Measurements from ENCODE around the gene MRO.

The MRO gene

DNA sequence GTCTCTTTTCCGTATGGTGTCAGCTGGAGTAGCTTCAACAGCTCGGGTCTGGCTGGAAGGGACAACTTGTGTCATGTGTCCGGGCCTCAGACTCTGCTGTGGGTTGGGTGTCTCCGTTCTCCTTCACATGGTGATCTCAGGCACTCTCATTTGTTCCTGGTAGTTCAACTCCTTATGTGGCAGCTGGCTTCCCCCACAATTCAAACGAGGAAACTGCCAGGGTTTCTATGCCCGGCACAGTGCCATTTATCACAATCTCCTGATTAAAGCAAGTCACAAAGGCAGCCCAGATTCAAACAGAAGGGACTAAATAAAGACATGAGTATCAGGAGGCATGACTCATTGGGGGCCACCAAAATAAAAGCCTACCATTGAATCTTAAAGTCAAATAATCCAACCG lies 22.7 kb downstream of the MRO start:
- Histone ChIP-seq H3K4me3 (ENCODE audit: low read length in 2 of 2) (no peak overlapping the region), H3K27ac (ENCODE audit: low read depth in 2 of 2, low read length in 2 of 2) (no peak overlapping the region), H3K27me3 (ENCODE audit: control insufficient read depth in 2 of 2, insufficient read depth in 2 of 2, low read length in 2 of 2) (no peaks in the 10 kb centered on the region), H3K9ac (ENCODE audit: low read depth in 1 of 2, low read length in 2 of 2) (no peak overlapping the region), H3K36me3 (ENCODE audit: control insufficient read depth in 2 of 2, insufficient read depth in 2 of 2, low read length in 2 of 2) (no peaks in the 10 kb centered on the region), H3K9me3 (ENCODE audit: control insufficient read depth in 2 of 2, low read length in 2 of 2) (no peaks in the 10 kb centered on the region), H3K4me1 (ENCODE audit: control insufficient read depth in 2 of 2, insufficient read depth in 2 of 2, low read length in 2 of 2) (peaks cover 0 to 2% of the 10 kb centered on the region in 2 donors)

DNA sequence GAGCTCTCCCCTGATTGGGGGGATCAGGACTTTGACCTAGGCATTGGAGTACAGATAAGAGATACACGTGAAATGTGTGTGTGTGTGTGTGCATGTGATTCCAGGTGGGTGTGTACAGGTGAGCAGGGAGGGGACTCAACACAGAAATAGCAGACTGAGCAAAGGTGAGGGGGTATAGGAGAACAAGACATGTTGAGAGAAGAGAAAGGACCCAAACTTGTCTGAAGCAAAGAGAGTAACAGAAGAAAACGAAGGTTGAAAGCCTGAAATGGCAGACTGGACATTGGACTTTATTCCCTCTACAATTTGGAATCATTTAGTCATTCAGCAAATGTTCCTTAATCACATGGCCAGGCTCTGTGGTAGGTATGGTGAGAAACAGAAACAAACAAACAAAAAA lies 23.3 kb downstream of the MRO start:
- Histone ChIP-seq H3K27ac (ENCODE audit: low read depth in 2 of 2, low read length in 2 of 2) (no peak overlapping the region), H3K9ac (ENCODE audit: low read depth in 1 of 2, low read length in 2 of 2) (no peak overlapping the region)

DNA sequence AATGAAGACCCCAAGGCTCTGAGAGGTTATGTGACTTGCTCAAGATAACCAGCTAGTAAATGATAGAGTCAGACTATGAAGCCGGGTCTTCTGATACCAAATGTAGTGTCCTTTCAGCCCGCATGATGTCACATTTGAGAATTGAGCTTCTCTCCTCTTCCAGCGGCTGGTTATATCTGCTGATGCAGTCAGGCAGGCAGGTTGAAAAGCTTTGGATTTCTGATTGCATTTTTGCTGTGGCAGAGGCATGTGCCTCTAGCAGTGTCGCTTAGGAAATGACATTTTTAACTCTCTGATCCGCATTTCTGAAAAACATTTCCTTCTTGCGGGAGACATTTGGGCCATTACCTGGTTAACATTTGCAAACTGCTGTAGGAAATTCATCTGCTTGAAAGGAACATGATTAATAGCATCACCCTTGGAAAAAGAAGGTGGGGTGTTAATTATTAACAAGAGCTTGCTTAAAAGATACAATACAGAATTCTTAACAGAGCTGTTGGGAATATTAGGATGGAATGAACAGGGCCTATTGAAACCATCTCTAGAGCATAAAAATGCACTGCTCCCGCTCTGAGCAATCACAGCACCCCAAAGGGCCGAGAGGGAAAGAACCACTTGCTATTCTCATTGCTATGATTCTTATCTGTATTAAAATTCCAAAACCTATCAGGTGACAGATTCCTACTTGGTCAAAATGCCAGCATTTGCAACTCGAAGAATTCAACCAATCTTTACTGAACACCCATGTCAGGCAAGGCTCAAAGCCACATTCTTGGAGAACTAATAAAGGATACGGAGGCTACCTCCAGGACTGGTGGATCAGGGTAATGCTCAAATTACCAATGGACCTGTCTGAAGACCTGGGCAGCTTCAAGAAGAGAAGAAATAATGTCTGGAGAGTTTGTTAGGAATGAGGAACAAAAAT lies 25.9 kb downstream of the MRO start:
- no peak overlapping the region for H3K27ac ChIP-seq (ENCODE audit: low read depth in 2 of 2, low read length in 2 of 2)
- H3K9me3 ChIP-seq (ENCODE audit: control insufficient read depth in 2 of 2, low read length in 2 of 2) = no peaks in the 10 kb centered on the region
- H3K36me3 ChIP-seq (ENCODE audit: control insufficient read depth in 2 of 2, insufficient read depth in 2 of 2, low read length in 2 of 2) = no peaks in the 10 kb centered on the region
- H3K9ac ChIP-seq (ENCODE audit: low read depth in 1 of 2, low read length in 2 of 2) = no peak overlapping the region
- H3K4me1 ChIP-seq (ENCODE audit: control insufficient read depth in 2 of 2, insufficient read depth in 2 of 2, low read length in 2 of 2) = peaks cover 2 to 3% of the 10 kb centered on the region in 2 donors
- H3K4me3 ChIP-seq (ENCODE audit: low read length in 2 of 2) = no peak overlapping the region
- H3K27me3 ChIP-seq (ENCODE audit: control insufficient read depth in 2 of 2, insufficient read depth in 2 of 2, low read length in 2 of 2) = no peaks in the 10 kb centered on the region

More for the DNA sequence above, 23.3 kb downstream of the MRO start:
- H3K4me1 ChIP-seq (ENCODE audit: control insufficient read depth in 2 of 2, insufficient read depth in 2 of 2, low read length in 2 of 2) = peaks cover 2% of the 10 kb centered on the region in 2 donors
- no peak overlapping the region for H3K4me3 ChIP-seq (ENCODE audit: low read length in 2 of 2)
- no peaks in the 10 kb centered on the region for H3K36me3 ChIP-seq (ENCODE audit: control insufficient read depth in 2 of 2, insufficient read depth in 2 of 2, low read length in 2 of 2)
- H3K27me3 ChIP-seq (ENCODE audit: control insufficient read depth in 2 of 2, insufficient read depth in 2 of 2, low read length in 2 of 2) = no peaks in the 10 kb centered on the region
- no peaks in the 10 kb centered on the region for H3K9me3 ChIP-seq (ENCODE audit: control insufficient read depth in 2 of 2, low read length in 2 of 2)

DNA sequence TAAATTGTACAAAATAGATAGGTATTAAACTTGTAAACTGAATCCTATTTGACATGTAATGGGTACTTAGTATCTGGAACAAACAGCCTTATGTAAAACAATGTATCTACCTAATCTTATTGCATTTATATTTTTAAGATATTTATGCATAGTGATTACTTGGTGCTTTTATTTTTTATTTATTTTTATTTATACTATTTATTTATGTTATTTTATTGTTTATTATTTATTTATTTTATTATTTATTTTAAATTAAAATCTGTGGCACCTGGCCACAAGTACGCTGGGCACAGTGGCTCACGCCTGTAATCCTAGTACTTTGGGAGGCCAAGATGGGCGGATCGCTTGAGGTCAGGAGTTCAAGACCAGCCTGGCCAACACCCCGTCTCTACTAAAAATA lies 26.9 kb downstream of the MRO start:
- H3K36me3 ChIP-seq (ENCODE audit: control insufficient read depth in 2 of 2, insufficient read depth in 2 of 2, low read length in 2 of 2) = no peaks in the 10 kb centered on the region
- no peaks in the 10 kb centered on the region for H3K27me3 ChIP-seq (ENCODE audit: control insufficient read depth in 2 of 2, insufficient read depth in 2 of 2, low read length in 2 of 2)
- H3K27ac ChIP-seq (ENCODE audit: low read depth in 2 of 2, low read length in 2 of 2) = no peak overlapping the region
- H3K4me3 ChIP-seq (ENCODE audit: low read length in 2 of 2) = no peak overlapping the region
- peaks cover 2 to 3% of the 10 kb centered on the region in 2 donors for H3K4me1 ChIP-seq (ENCODE audit: control insufficient read depth in 2 of 2, insufficient read depth in 2 of 2, low read length in 2 of 2)
- no peaks in the 10 kb centered on the region for H3K9me3 ChIP-seq (ENCODE audit: control insufficient read depth in 2 of 2, low read length in 2 of 2)
- H3K9ac ChIP-seq (ENCODE audit: low read depth in 1 of 2, low read length in 2 of 2) = no peak overlapping the region

DNA sequence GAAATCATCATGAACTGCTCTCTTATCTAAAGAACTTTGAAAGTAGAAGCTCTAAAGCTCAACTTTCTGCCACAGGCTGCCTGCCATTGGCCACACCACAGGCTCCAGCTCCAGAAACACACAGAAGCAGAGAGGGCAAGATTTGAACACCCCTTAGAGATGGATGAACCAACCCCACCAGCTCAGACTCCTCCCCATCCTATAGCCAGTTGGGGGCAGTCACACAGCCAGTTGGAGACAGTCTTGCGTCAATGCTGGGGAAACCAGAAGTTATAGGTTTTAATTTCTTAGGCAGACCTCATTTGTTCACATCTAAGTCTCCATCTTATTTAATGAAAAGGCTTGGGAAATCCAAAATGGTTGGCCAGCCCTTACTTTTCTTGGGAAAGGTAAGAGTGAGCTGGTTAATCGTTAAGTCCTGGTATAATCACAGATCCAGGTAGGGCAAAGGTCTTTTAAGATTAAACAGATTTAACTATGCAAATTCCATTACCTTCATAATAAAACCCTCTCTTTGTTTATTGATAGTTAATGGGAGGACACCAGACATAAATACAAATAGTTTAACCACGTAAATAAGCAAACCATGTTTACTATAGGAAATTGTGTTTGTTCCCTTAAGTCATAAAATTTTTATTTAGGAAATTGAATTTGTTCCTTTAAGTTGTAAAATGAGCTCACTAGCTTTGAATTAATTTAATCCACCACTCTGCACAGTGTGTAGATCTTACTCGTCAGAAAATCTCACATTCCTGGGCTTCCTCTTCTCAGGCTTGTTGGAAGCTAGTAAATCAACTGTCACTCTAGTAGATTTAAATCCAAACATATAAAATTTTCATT lies 28.0 kb downstream of the MRO start:
- Histone ChIP-seq H3K4me3 (ENCODE audit: low read length in 2 of 2) (no peak overlapping the region), H3K36me3 (ENCODE audit: control insufficient read depth in 2 of 2, insufficient read depth in 2 of 2, low read length in 2 of 2) (no peaks in the 10 kb centered on the region), H3K27me3 (ENCODE audit: control insufficient read depth in 2 of 2, insufficient read depth in 2 of 2, low read length in 2 of 2) (no peaks in the 10 kb centered on the region), H3K4me1 (ENCODE audit: control insufficient read depth in 2 of 2, insufficient read depth in 2 of 2, low read length in 2 of 2) (peaks cover 2 to 4% of the 10 kb centered on the region in 2 donors), H3K9ac (ENCODE audit: low read depth in 1 of 2, low read length in 2 of 2) (no peak overlapping the region), H3K27ac (ENCODE audit: low read depth in 2 of 2, low read length in 2 of 2) (no peak overlapping the region), H3K9me3 (ENCODE audit: control insufficient read depth in 2 of 2, low read length in 2 of 2) (no peaks in the 10 kb centered on the region)

DNA sequence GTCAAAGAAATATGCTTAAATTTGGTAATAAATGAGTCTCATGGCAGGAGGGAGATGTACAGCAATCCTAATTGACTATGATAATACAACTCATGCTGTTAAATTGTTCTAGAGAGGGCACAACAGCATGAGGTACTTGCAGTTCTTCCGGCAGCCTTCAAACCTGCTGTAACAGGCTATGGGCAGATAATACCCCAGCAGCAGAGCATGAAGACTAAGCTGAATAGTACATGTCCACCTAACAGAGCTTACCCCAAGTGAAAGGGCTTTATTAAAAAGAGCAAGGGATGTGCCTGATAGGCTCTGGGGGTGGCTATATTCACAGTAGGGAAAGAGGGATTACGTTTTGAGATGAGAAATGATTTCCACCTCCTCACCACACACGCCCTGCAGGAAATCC lies 28.9 kb downstream of the MRO start:
- Histone ChIP-seq H3K4me3 (ENCODE audit: low read length in 2 of 2) (no peak overlapping the region), H3K9me3 (ENCODE audit: control insufficient read depth in 2 of 2, low read length in 2 of 2) (no peaks in the 10 kb centered on the region), H3K36me3 (ENCODE audit: control insufficient read depth in 2 of 2, insufficient read depth in 2 of 2, low read length in 2 of 2) (no peaks in the 10 kb centered on the region), H3K27me3 (ENCODE audit: control insufficient read depth in 2 of 2, insufficient read depth in 2 of 2, low read length in 2 of 2) (no peaks in the 10 kb centered on the region), H3K9ac (ENCODE audit: low read depth in 1 of 2, low read length in 2 of 2) (no peak overlapping the region), H3K4me1 (ENCODE audit: control insufficient read depth in 2 of 2, insufficient read depth in 2 of 2, low read length in 2 of 2) (peaks cover 0 to 6% of the 10 kb centered on the region in 2 donors), H3K27ac (ENCODE audit: low read depth in 2 of 2, low read length in 2 of 2) (no peak overlapping the region)

DNA sequence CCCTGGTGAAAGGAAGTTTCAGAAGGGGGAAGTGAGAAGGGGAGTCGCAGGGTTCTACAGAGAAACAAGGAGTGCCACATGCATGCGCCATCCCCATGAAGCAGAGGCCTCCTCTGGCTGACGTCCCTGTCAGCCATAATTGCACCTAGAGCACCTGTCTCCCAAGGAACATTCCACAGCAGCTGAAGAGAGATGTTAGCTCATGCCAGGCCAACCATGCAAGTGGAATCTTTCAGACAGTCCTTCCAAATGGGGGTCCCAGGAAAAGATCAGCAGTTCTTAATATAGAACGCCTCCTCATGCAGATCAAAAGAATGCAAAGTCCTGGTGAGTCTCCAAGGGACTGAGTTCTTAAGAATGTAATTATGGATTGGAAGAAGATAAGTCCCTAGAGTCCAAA lies 29.6 kb downstream of the MRO start:
- H3K9ac ChIP-seq (ENCODE audit: low read depth in 1 of 2, low read length in 2 of 2) = no peak overlapping the region
- no peaks in the 10 kb centered on the region for H3K9me3 ChIP-seq (ENCODE audit: control insufficient read depth in 2 of 2, low read length in 2 of 2)
- H3K4me1 ChIP-seq (ENCODE audit: control insufficient read depth in 2 of 2, insufficient read depth in 2 of 2, low read length in 2 of 2) = peaks cover 0 to 6% of the 10 kb centered on the region in 2 donors
- no peak overlapping the region for H3K27ac ChIP-seq (ENCODE audit: low read depth in 2 of 2, low read length in 2 of 2)
- no peaks in the 10 kb centered on the region for H3K36me3 ChIP-seq (ENCODE audit: control insufficient read depth in 2 of 2, insufficient read depth in 2 of 2, low read length in 2 of 2)
- no peaks in the 10 kb centered on the region for H3K27me3 ChIP-seq (ENCODE audit: control insufficient read depth in 2 of 2, insufficient read depth in 2 of 2, low read length in 2 of 2)
- H3K4me3 ChIP-seq (ENCODE audit: low read length in 2 of 2) = no peak overlapping the region

DNA sequence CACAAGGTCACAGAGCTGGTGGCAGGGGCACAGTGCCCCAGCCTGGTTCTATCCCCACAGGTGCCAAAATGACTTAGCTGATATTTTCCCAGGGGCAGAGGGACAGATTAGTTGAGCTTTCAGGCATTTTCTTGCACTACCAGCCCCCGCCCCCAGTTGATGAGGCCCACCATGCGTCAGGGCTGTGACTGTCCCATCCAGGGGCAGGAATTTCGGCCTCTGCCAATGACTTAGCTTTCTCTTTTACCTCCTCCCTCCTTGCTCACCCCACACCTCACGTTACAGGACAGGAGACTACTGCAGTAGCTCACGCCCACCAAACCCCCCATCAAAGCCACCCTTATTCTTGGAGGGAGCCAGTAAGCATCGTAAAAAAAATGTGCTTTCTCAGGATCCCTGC lies 31.5 kb downstream of the MRO start:
- no peak overlapping the region for H3K27ac ChIP-seq (ENCODE audit: low read depth in 2 of 2, low read length in 2 of 2)
- H3K9ac ChIP-seq (ENCODE audit: low read depth in 1 of 2, low read length in 2 of 2) = no peak overlapping the region
- no peak overlapping the region for H3K4me3 ChIP-seq (ENCODE audit: low read length in 2 of 2)
- H3K36me3 ChIP-seq (ENCODE audit: control insufficient read depth in 2 of 2, insufficient read depth in 2 of 2, low read length in 2 of 2) = no peaks in the 10 kb centered on the region
- H3K4me1 ChIP-seq (ENCODE audit: control insufficient read depth in 2 of 2, insufficient read depth in 2 of 2, low read length in 2 of 2) = peaks cover 0 to 6% of the 10 kb centered on the region in 2 donors
- no peaks in the 10 kb centered on the region for H3K27me3 ChIP-seq (ENCODE audit: control insufficient read depth in 2 of 2, insufficient read depth in 2 of 2, low read length in 2 of 2)
- no peaks in the 10 kb centered on the region for H3K9me3 ChIP-seq (ENCODE audit: control insufficient read depth in 2 of 2, low read length in 2 of 2)

DNA sequence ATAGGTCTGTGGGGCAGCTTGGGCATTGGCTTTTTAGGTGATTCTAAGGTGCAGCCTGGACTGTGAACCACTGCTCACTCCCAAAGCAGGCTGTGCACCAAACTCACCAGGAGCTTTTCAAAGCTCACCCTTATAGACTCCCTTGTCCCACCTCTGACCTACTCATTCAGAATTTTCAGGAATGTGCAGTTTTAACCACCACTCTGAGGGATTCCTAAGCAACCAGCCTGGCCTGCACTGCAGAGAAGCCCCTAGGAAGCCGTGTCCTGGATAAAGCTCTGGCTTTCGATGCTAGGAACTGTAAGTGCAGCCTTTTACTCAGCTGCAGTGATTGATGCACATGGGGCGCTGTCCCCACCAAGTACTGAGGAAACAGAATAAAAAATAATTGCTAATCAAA lies 33.0 kb downstream of the MRO start:
- Histone ChIP-seq H3K9ac (ENCODE audit: low read depth in 1 of 2, low read length in 2 of 2) (no peak overlapping the region), H3K27me3 (ENCODE audit: control insufficient read depth in 2 of 2, insufficient read depth in 2 of 2, low read length in 2 of 2) (no peaks in the 10 kb centered on the region), H3K9me3 (ENCODE audit: control insufficient read depth in 2 of 2, low read length in 2 of 2) (no peaks in the 10 kb centered on the region), H3K4me1 (ENCODE audit: control insufficient read depth in 2 of 2, insufficient read depth in 2 of 2, low read length in 2 of 2) (peaks cover 0 to 6% of the 10 kb centered on the region in 2 donors), H3K27ac (ENCODE audit: low read depth in 2 of 2, low read length in 2 of 2) (no peak overlapping the region), H3K4me3 (ENCODE audit: low read length in 2 of 2) (no peak overlapping the region), H3K36me3 (ENCODE audit: control insufficient read depth in 2 of 2, insufficient read depth in 2 of 2, low read length in 2 of 2) (no peaks in the 10 kb centered on the region)

DNA sequence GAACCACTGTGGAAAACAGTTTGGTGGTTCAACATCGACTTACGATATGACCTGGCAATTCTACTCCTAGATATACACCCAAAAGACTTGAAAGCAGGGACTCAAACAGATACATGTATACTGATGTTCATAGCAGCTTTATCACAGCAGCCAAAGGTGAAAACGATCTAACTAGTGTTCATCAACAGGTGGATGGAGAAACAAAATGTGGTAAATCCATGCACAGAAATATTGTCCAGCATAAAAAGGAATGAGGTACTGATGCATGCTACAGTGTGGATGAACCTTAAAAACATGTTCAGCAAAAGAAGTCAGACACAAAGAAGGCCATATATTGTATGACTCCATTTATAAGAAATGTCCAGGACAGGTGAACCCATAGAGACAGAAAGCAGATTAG lies 36.3 kb downstream of the MRO start:
- Histone ChIP-seq H3K36me3 (ENCODE audit: control insufficient read depth in 2 of 2, insufficient read depth in 2 of 2, low read length in 2 of 2) (no peaks in the 10 kb centered on the region), H3K27ac (ENCODE audit: low read depth in 2 of 2, low read length in 2 of 2) (no peak overlapping the region), H3K9me3 (ENCODE audit: control insufficient read depth in 2 of 2, low read length in 2 of 2) (no peaks in the 10 kb centered on the region), H3K4me3 (ENCODE audit: low read length in 2 of 2) (no peak overlapping the region), H3K4me1 (ENCODE audit: control insufficient read depth in 2 of 2, insufficient read depth in 2 of 2, low read length in 2 of 2) (peaks cover 0 to 4% of the 10 kb centered on the region in 2 donors), H3K9ac (ENCODE audit: low read depth in 1 of 2, low read length in 2 of 2) (no peak overlapping the region), H3K27me3 (ENCODE audit: control insufficient read depth in 2 of 2, insufficient read depth in 2 of 2, low read length in 2 of 2) (no peaks in the 10 kb centered on the region)

Measured in mucosa of rectum (tissue), 2 donors.